Pancreas (tissue), 10 donors: Measurements from ENCODE around the gene ASPRV1. TPM values are rescaled to one million over a fixed set of nuclear protein-coding genes. Genes with fewer than 3 reads are reported as not detected.

Experiments used
- ATAC-seq, 4 donors: fragments of 200-7000 bp; cut with Tn5 transposase; one replicate each; pipeline versions ENCODE4 v1.8.0 to v1.9.1; 2020; ENCODE audit warnings: mild to moderate bottlenecking in 4 of 4, moderate library complexity in 4 of 4
- DNase-seq, 6 donors: peaks; one replicate each; pipeline ENCODE4 v3.0.0-alpha.2; 2020
- FAIRE-seq: peaks from 2 replicates; lab custom pipeline; 2012; peaks lifted over from hg19 to GRCh38; lab: Jason Lieb, UNC
- H3K27ac ChIP-seq, 4 donors: fragments of 200-600 bp; sonication (generic); 1 replicate in 3 of 4; 2 replicates in 1 of 4; pipeline versions ENCODE4 v1.5.0 to v1.8.0; 2020
- H3K27me3 ChIP-seq, 4 donors: fragments of 200-600 bp; one replicate each; pipeline ENCODE4 v1.8.0; 2021
- H3K36me3 ChIP-seq, 3 donors: fragments of 200-600 bp; sonication (generic) in 1 of 3; one replicate each; pipeline versions ENCODE4 v1.5.0 to v1.8.0; 2020 to 2021
- H3K4me1 ChIP-seq, 3 donors: fragments of 200-600 bp; one replicate each; pipeline ENCODE4 v1.8.0; 2021
- H3K4me3 ChIP-seq, 4 donors: fragments of 200-600 bp; sonication (generic) in 2 of 4; one replicate each; pipeline versions ENCODE4 v1.5.0 to v1.8.0; 2020 to 2021
- H3K9me3 ChIP-seq, 4 donors: fragments of 200-600 bp; one replicate each; pipeline ENCODE4 v1.8.0; 2021
- WGBS, 2 donors: extraction: QIAGEN DNeasy Blood & Tissue Kit; methylation state at CpG; one replicate each; pipeline ENCODE4 v1.1.7; 2013; 5-methylcytosine and 5-hydroxymethylcytosine counted together
- intact Hi-C, 3 donors: fragments of 100-400 bp; cut with DNase I; formaldehyde crosslinking; loops; one replicate each; pipeline versions ENCODE4 v1.11.1 to v1.14.2; 2022
- polyA plus RNA-seq, 2 donors: library from polyadenylated mRNA; stranded (reverse); fragments of 200-250 nt; gene quantifications; one replicate each; pipeline ENCODE4 v1.2.3, GENCODE V29; 2013
- total RNA-seq, 6 donors: library from RNA; stranded (reverse); fragmentation: NEBNext Ultra II Directional in 4 of 6; extraction: Animal tissue kit (Norgen Biotek cat#: 25700) in 4 of 6; gene quantifications; one replicate each; pipeline versions ENCODE4 v1.2.1 to v1.2.4, GENCODE V29; 2021 to 2023
- TF ChIP-seq, protein P1 (sequence below), 4 donors: fragments of 200-600 bp; sonication (generic) in 3 of 4; IDR thresholded peaks; one replicate each; pipeline versions ENCODE4 v1.5.0 to v1.8.0; 2021; ENCODE audit warnings: antibody characterized with exemption in 4 of 4
- donor health status: healthy with polysubstance abuse.
- donor health status: DM: no; HTN: no; CAD: no; lungs with moderate emphysema.
- donor health status: DM: no; HTN: no; CAD: no.
- donor health status: control.
- donor health status: control.
- donor health status: Bipolar disorder and iron deficiency.
- donor health status: DM: yes; HTN: yes; CAD: no.
- donor health status: DM: no; HTN: no; CAD: no.
- donor health status: DM: no; HTN: no; CAD: no.
- donor health status: DM: yes; HTN: yes; CAD: no.

The ASPRV1 gene
- total RNA-seq = under 1 TPM; 0.12 to 0.44 (median 0.17) TPM
- polyA plus RNA-seq = 1 to 10 TPM in 1 of 2 donors, under 1 TPM in 1; 0.80 to 1.2 TPM

DNA sequence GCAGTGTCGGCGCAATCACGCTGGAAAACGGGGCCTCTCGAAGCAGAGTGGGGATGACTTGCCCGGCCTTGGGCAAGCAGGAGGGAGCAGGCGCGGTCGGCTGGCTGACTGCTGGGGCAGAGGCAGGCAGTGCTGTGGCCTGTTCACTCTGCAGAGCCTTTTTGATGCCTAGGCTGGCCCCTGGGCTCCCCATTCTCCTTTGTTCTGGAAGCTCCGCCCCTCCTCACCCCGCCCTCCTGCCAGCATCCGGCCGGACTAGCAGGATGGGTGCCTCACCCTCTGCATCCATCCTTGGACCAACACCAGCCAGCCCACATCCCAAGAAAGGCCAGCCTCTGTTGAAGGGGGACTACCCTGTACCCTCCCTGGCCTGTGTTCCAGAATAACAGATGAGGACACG, at the start of gene ASPRV1:
Gene ASPRV1, minus strand, starts transcription at position 136 of the 400 bp plus-strand sequence. CDS start 195 bp downstream, outside the sequence.
- FAIRE-seq (no peak), ATAC-seq (no peak), DNase-seq (no peak)
- Histone ChIP-seq H3K36me3 (no peaks in the 10 kb centered on the region), H3K4me1 (no peaks in the 10 kb centered on the region), H3K27ac (no peak within 1 kb of the TSS), H3K4me3 (no peak within 1 kb of the TSS), H3K9me3 (no peaks in the 10 kb centered on the region), H3K27me3 (no peaks in the 10 kb centered on the region)
- 91% methylated on average over 14 of the region's 14 CpGs for WGBS, 2 donors
- TF ChIP-seq, protein P1, sequence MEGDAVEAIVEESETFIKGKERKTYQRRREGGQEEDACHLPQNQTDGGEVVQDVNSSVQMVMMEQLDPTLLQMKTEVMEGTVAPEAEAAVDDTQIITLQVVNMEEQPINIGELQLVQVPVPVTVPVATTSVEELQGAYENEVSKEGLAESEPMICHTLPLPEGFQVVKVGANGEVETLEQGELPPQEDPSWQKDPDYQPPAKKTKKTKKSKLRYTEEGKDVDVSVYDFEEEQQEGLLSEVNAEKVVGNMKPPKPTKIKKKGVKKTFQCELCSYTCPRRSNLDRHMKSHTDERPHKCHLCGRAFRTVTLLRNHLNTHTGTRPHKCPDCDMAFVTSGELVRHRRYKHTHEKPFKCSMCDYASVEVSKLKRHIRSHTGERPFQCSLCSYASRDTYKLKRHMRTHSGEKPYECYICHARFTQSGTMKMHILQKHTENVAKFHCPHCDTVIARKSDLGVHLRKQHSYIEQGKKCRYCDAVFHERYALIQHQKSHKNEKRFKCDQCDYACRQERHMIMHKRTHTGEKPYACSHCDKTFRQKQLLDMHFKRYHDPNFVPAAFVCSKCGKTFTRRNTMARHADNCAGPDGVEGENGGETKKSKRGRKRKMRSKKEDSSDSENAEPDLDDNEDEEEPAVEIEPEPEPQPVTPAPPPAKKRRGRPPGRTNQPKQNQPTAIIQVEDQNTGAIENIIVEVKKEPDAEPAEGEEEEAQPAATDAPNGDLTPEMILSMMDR (IDR thresholded peaks at IDR 0.05) = no peak
- intact Hi-C loops = no loop called here

GRCh38 chr2:70010576-70011111, 49.2 kb upstream of the ASPRV1 start:
- ATAC-seq (peak in 1 of 4 donors; percentile 19), FAIRE-seq (no peak), DNase-seq (no peak)
- Histone ChIP-seq H3K36me3 (no peaks in the 10 kb centered on the region), H3K4me3 (no peak overlapping the region), H3K27ac (no peak overlapping the region), H3K9me3 (no peaks in the 10 kb centered on the region), H3K27me3 (no peaks in the 10 kb centered on the region), H3K4me1 (no peaks in the 10 kb centered on the region)
- 35 to 50% methylated on average over 2 of the region's 2 CpGs for WGBS, 2 donors
- intact Hi-C loops = no loop called here
- TF ChIP-seq, protein P1 (IDR thresholded peaks at IDR 0.05) = no peak

DNA sequence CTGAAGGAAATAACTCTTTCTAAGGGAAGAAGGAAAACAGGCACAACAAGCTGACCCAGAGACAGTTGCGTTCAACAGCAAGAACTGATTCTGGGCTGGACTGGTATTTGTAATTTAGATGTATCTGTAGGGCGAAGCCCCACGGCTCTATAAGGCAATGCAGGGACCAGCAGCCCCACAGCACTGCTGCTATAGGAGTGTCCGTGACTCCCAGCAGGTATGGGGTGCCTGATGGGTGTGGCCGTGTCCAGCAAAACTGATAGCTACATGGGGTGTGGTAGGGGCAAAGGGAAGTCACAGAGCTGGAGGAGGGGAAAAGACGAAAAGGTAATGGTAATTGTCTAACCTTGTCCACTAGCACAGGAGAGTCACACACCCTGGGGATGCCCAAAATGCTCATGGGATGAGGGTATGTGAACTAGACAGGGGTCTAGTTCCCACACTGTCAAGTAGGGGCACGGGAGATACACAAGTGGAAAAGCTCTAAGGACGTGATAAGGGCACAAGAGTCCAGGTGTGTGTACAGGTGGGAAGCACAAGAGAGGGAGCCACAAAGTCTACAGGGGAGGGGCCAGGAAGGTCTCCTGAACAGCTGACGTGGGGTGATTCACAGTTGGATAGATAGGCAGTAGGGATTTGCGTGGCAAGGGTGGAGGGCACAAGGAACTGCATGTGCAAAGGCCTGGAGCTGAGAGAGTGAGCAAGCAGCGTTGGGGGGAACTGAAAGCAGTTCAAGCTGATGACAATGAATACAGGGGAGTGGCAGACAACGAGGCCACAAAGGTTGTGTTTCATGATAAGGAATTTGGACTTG, 48.5 kb upstream of the ASPRV1 start:
- H3K4me3 ChIP-seq = no peak overlapping the region
- TF ChIP-seq, protein P1 (IDR thresholded peaks at IDR 0.05) = no peak
- H3K36me3 ChIP-seq = no peaks in the 10 kb centered on the region
- ATAC-seq = peak in 3 of 4 donors; percentile 66 to 73 (median 67)
- no peaks in the 10 kb centered on the region for H3K4me1 ChIP-seq
- FAIRE-seq = no peak
- H3K9me3 ChIP-seq = no peaks in the 10 kb centered on the region
- intact Hi-C loops = no loop called here
- 77 to 80% methylated on average over 12 of the region's 12 CpGs for WGBS, 2 donors
- no peaks in the 10 kb centered on the region for H3K27me3 ChIP-seq
- no peak for DNase-seq
- H3K27ac ChIP-seq = no peak overlapping the region

DNA sequence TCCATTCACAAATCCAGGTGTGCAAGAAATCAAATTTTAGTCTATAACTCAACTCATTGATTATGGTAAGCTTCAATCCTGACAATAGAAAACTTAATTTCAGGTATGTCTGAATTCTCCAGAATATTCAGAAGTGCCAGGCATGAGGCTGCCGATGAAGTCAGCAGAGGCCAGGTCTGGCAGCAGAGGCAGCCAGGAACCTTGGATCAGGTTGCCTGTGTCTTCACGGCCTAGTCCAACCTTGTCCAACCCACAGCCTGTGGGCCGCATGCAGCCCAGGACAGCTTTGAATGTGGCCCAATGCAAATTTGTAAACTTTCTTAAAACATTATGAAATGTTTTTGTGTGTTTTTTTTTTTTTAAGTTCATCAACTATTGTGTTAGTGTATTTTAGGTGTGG, 46.9 kb upstream of the ASPRV1 start:
- FAIRE-seq (no peak), ATAC-seq (no peak), DNase-seq (no peak)
- H3K9me3 ChIP-seq = no peaks in the 10 kb centered on the region
- no peaks in the 10 kb centered on the region for H3K27me3 ChIP-seq
- no peak overlapping the region for H3K4me3 ChIP-seq
- intact Hi-C loops = no loop called here
- WGBS, 2 donors = 93 to 94% methylated on average over 3 of the region's 3 CpGs
- TF ChIP-seq, protein P1 (IDR thresholded peaks at IDR 0.05) = no peak
- no peak overlapping the region for H3K27ac ChIP-seq
- H3K36me3 ChIP-seq = no peaks in the 10 kb centered on the region
- H3K4me1 ChIP-seq = no peaks in the 10 kb centered on the region

DNA sequence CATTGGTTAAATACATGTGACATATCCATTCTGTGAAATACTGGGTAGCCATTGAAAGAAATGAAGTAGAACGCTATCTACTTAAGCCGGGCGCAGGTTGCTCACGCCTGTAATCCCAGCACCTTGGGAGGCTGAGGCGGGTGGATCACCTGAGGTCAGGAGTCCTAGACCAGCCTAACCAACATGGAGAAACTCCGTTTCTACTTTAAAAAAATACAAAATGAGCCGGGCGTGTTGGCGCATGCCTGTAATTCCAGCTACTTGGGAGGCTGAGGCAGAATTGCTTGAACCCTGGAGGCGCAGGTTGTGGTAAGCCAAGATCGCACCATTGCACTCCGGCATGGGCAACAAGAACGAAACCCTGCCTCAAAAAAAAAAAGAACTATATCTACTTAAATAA, 45.7 kb upstream of the ASPRV1 start:
- 96% methylated on average over 13 of the region's 13 CpGs for WGBS, 2 donors
- Histone ChIP-seq H3K27ac (no peak overlapping the region), H3K4me3 (no peak overlapping the region), H3K36me3 (no peaks in the 10 kb centered on the region), H3K4me1 (no peaks in the 10 kb centered on the region), H3K9me3 (no peaks in the 10 kb centered on the region), H3K27me3 (no peaks in the 10 kb centered on the region)
- FAIRE-seq = no peak
- DNase-seq = no peak
- no peak for ATAC-seq
- intact Hi-C loops = no loop called here
- TF ChIP-seq, protein P1 (IDR thresholded peaks at IDR 0.05) = no peak
